Left renal pelvis (tissue), 4 donors: Measurements from ENCODE around the gene TFAP2C. TPM values are rescaled to one million over a fixed set of nuclear protein-coding genes. Genes with fewer than 3 reads are reported as not detected.
"Not testable (repeated sequence)": the region's sequence is repeated elsewhere in the genome, so short reads cannot be mapped to it uniquely, and the experiment has no call there.

Source experiments
- DNase-seq, 4 donors: peaks; one replicate each; pipeline ENCODE4 v3.0.0-alpha.2; 2013; ENCODE audit warnings: low read depth in 4 of 4, low spot score in 3 of 4
- polyA plus RNA-seq, 4 donors: library from polyadenylated mRNA; unstranded; fragments of 120-200 nt; gene quantifications; one replicate each; pipeline ENCODE4 v1.2.1, GENCODE V29; 2013; ENCODE audit not compliant: insufficient read length in 4 of 4

The TFAP2C gene
- polyA plus RNA-seq, 4 donors = 0.12 to 1.8 (median 1.2) TPM

GRCh38 chr20:56637576-56637975, 8.5 kb downstream of the TFAP2C start:
- DNase-seq = no peak

GRCh38 chr20:56646599-56646998, 17.5 kb downstream of the TFAP2C start:
- DNase-seq = no peak

- DNase-seq = no peak
These were observed 24.1 kb downstream of the TFAP2C start for GRCh38 chr20:56653211-56653610.

GRCh38 chr20:56656632-56657031, 27.5 kb downstream of the TFAP2C start:
- DNase-seq = no peak

- no peak for DNase-seq
These were observed 28.8 kb downstream of the TFAP2C start for GRCh38 chr20:56657879-56658278.

- not testable (repeated sequence) for DNase-seq
These were observed 29.3 kb downstream of the TFAP2C start for GRCh38 chr20:56658341-56658947.

- no peak for DNase-seq
These were observed 34.6 kb downstream of the TFAP2C start for GRCh38 chr20:56663660-56664059.

- no peak for DNase-seq
These were observed 35.7 kb downstream of the TFAP2C start for GRCh38 chr20:56664796-56665195.

- no peak for DNase-seq
These were observed 36.7 kb downstream of the TFAP2C start for GRCh38 chr20:56665806-56666205.

- DNase-seq = no peak
These were observed 44.3 kb downstream of the TFAP2C start for GRCh38 chr20:56673450-56673849.

- no peak for DNase-seq
These were observed 46.9 kb downstream of the TFAP2C start for GRCh38 chr20:56676001-56676400.

- DNase-seq = no peak
These were observed 47.6 kb downstream of the TFAP2C start for GRCh38 chr20:56676679-56677078.

- no peak for DNase-seq
These were observed 54.2 kb downstream of the TFAP2C start for GRCh38 chr20:56683077-56683865.

- DNase-seq = no peak
These were observed 56.8 kb downstream of the TFAP2C start for GRCh38 chr20:56685879-56686278.

GRCh38 chr20:56687061-56687460, 58.0 kb downstream of the TFAP2C start:
- no peak for DNase-seq

GRCh38 chr20:56688106-56688505, 59.0 kb downstream of the TFAP2C start:
- no peak for DNase-seq

Other genes with a start within 250 kb of the TFAP2C start
- 10 to 100 TPM; 13.2 to 16.5 (median 15.2) TPM for gene AURKA, start 237.1 kb upstream of the TFAP2C start, polyA plus RNA-seq
- 10 to 100 TPM; 32.3 to 46.5 (median 42.6) TPM for gene CSTF1, start 236.7 kb upstream of the TFAP2C start, polyA plus RNA-seq
- gene CASS4, start 217.0 kb upstream of the TFAP2C start, polyA plus RNA-seq = 1 to 10 TPM in 3 of 4 donors, under 1 TPM in 1; 0.63 to 3.3 (median 2.8) TPM
- gene RTF2, start 160.7 kb upstream of the TFAP2C start, polyA plus RNA-seq = 100 to 1,000 TPM in 3 of 4 donors, 10 to 100 TPM in 1; 94.5 to 134 (median 129) TPM
- under 1 TPM in 3 of 4 donors, not detected in 1; 0.29 to 0.40 (median 0.35) TPM for gene FAM209A, start 104.6 kb upstream of the TFAP2C start, polyA plus RNA-seq
- gene FAM209B, start 96.1 kb upstream of the TFAP2C start, polyA plus RNA-seq = under 1 TPM; 0.27 to 0.34 (median 0.30) TPM